HL-60 (cell line): Measurements from ENCODE around the gene HSPH1.

Experiments used
- GABPA ChIP-seq: IDR thresholded peaks from 2 replicates; pipeline ENCODE4 v1.6.1; 2012; ENCODE audit warnings: low read depth
- REST ChIP-seq: IDR thresholded peaks from 2 replicates; pipeline ENCODE4 v1.6.1; 2012; ENCODE audit warnings: low read depth; ENCODE audit not compliant: insufficient replicate concordance
- SPI1 ChIP-seq: IDR thresholded peaks from 2 replicates; pipeline ENCODE4 v1.6.1; 2012; ENCODE audit warnings: low read depth, mild to moderate bottlenecking, borderline replicate concordance
- TF ChIP-seq, protein P1 (sequence below): IDR thresholded peaks from one replicate; pipeline ENCODE4 v1.5.1; 2011; ENCODE audit warnings: low read length, control low read depth, inconsistent platforms; ENCODE audit not compliant: insufficient read depth

DNA sequence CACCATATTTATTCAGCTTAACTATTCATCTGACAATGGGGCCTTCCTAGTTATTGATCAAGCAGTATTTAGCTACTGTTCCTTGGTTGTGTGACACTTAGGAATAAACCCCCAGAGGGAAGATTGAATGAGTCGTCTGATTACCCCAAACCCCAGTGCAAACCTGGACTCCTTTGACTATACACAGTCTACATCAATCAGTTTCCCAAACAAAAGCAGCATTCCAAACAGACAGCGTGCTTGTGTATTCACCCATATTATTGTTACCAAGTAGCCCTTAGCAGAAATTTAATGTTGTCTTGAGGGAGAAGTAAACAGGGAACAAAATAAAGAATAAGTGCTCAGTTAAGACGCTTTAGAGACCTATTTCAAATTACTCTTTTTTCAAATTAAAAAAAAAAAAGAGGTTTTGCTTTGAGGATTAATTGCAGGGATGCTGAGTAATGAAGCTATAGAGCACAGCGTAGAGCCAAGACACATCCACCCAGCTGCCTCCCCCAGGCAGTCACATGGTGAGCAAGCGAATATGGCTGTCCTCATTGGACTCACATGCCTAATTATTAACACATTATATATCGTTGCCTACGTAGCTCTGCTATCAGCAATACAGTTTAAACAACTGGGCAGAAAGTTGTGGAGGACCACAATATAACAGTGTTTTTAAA is 23.4 kb upstream of the HSPH1 start:
- TF ChIP-seq, protein P1, sequence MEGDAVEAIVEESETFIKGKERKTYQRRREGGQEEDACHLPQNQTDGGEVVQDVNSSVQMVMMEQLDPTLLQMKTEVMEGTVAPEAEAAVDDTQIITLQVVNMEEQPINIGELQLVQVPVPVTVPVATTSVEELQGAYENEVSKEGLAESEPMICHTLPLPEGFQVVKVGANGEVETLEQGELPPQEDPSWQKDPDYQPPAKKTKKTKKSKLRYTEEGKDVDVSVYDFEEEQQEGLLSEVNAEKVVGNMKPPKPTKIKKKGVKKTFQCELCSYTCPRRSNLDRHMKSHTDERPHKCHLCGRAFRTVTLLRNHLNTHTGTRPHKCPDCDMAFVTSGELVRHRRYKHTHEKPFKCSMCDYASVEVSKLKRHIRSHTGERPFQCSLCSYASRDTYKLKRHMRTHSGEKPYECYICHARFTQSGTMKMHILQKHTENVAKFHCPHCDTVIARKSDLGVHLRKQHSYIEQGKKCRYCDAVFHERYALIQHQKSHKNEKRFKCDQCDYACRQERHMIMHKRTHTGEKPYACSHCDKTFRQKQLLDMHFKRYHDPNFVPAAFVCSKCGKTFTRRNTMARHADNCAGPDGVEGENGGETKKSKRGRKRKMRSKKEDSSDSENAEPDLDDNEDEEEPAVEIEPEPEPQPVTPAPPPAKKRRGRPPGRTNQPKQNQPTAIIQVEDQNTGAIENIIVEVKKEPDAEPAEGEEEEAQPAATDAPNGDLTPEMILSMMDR: no peak
- no peak for TF ChIP-seq SPI1
- TF ChIP-seq GABPA: no peak
- TF ChIP-seq REST: no peak
